CD4-positive, alpha-beta memory T cell (primary cell): ENCODE results near the gene ABHD13. TPM values are rescaled to one million over a fixed set of nuclear protein-coding genes. Genes with fewer than 3 reads are reported as not detected.

ENCODE experiments used
- CTCF ChIA-PET: fragments of 350-600 bp; sonication (Branson Sonifier 250); formaldehyde crosslinking; loops from one replicate; lab custom pipeline; 2021; ENCODE audit warnings: inconsistent platforms; ENCODE audit not compliant: partially characterized antibody; lab: Charles Lee
- POLR2A ChIA-PET: fragments of 350-600 bp; sonication (Branson Sonifier 250); formaldehyde crosslinking; loops from one replicate; lab custom pipeline; 2021; ENCODE audit not compliant: partially characterized antibody; lab: Charles Lee
- DNase-seq, 5 donors: peaks; one replicate each; pipeline versions ENCODE4 v3.0.0 to v3.0.0-alpha.2; 2020 to 2022; ENCODE audit warnings: mixed read lengths in 1 of 5
- H3K27ac ChIP-seq: one replicate; pipeline ENCODE4 v1.7.0; 2013; ENCODE audit warnings: low read depth, low read length
- H3K27me3 ChIP-seq: 2 replicates; pipeline ENCODE4 v1.7.0; 2013; ENCODE audit warnings: mild to moderate bottlenecking, low read length, moderate library complexity; ENCODE audit not compliant: insufficient read depth
- H3K36me3 ChIP-seq: 2 replicates; pipeline ENCODE4 v1.7.0; 2013; ENCODE audit warnings: mild to moderate bottlenecking, low read length, moderate library complexity; ENCODE audit not compliant: insufficient read depth
- H3K4me1 ChIP-seq: 2 replicates; pipeline ENCODE4 v1.7.0; 2013; ENCODE audit warnings: mild to moderate bottlenecking, low read length, moderate library complexity; ENCODE audit not compliant: insufficient read depth
- H3K4me3 ChIP-seq, 2 donors: one replicate each; pipeline ENCODE4 v1.7.0; 2013; ENCODE audit warnings: low read length in 2 of 2, mild to moderate bottlenecking in 1 of 2
- H3K9me3 ChIP-seq, 2 donors: one replicate each; pipeline ENCODE4 v1.7.0; 2013; ENCODE audit warnings: low read length in 2 of 2, control low read depth in 1 of 2; ENCODE audit not compliant: control insufficient read depth in 1 of 2
- H3K27ac Mint-ChIP-seq, 7 donors: one replicate each; pipeline ENCODE4 v1.8.0; 2020 to 2021; ENCODE audit warnings: mixed read lengths in 7 of 7, mild to moderate bottlenecking in 6 of 7, inconsistent platforms in 3 of 7, moderate library complexity in 3 of 7
- H3K27me3 Mint-ChIP-seq, 2 donors: one replicate each; pipeline ENCODE4 v1.8.0; 2020 to 2021; ENCODE audit warnings: mixed read lengths in 2 of 2
- H3K36me3 Mint-ChIP-seq, 2 donors: one replicate each; pipeline ENCODE4 v1.8.0; 2020 to 2021; ENCODE audit warnings: mixed read lengths in 2 of 2, inconsistent platforms in 1 of 2, mild to moderate bottlenecking in 1 of 2
- H3K4me1 Mint-ChIP-seq, 4 donors: one replicate each; pipeline ENCODE4 v1.8.0; 2020 to 2021; ENCODE audit warnings: mixed read lengths in 4 of 4, mild to moderate bottlenecking in 1 of 4
- H3K4me3 Mint-ChIP-seq, 8 donors: one replicate each; pipeline ENCODE4 v1.8.0; 2020 to 2021; ENCODE audit warnings: mixed read lengths in 8 of 8, mild to moderate bottlenecking in 7 of 8, moderate library complexity in 6 of 8, inconsistent platforms in 3 of 8
- H3K9me3 Mint-ChIP-seq, 8 donors: one replicate each; pipeline ENCODE4 v1.8.0; 2020 to 2021; ENCODE audit warnings: mixed read lengths in 8 of 8, mild to moderate bottlenecking in 5 of 8, inconsistent platforms in 3 of 8, moderate library complexity in 1 of 8
- intact Hi-C: fragments of 100-400 bp; cut with micrococcal nuclease; formaldehyde crosslinking; loops from one replicate; pipeline ENCODE4 v1.15.1; 2023
- polyA plus RNA-seq, 2 donors: library from polyadenylated mRNA; unstranded; fragments of 300-500 nt; fragmentation: Illumina TruSeq; gene quantifications; one replicate each; pipeline ENCODE4 v1.2.3, GENCODE V29; 2021
- total RNA-seq, 2 experiments: library from RNA; stranded (reverse); gene quantifications; one replicate each; pipeline ENCODE4 v1.2.3, GENCODE V29; 2021

The ABHD13 gene
- total and polyA plus RNA-seq, 4 experiments from 2014 or later: 13.4 to 23.2 (median 19.3) TPM

GRCh38 chr13:108268466-108269112, 50.4 kb downstream of the ABHD13 start:
- POLR2A ChIA-PET: interaction anchor here (0.7 to 2.2 kb wide), 4 partner anchors 17 to 53 kb away, joined by 4 to 11 read pairs (median 5); partner anchors contain the start of gene LIG4
- Mint-ChIP-seq H3K27me3 (no peaks in the 10 kb centered on the region), H3K4me1 (peaks cover 32 to 68% (median 45%) of the 10 kb centered on the region in 4 donors), H3K4me3 (peak overlapping the region in 6 of 8 donors; percentile 5 to 55 (median 38)), H3K36me3 (peaks cover under 1 to 3% of the 10 kb centered on the region in 2 donors), H3K27ac (peak overlapping the region; percentile 55 to 91 (median 88)), H3K9me3 (peaks cover 0 to 3% (median 0%) of the 10 kb centered on the region in 8 donors)
- Histone ChIP-seq H3K4me1 (peaks cover 31% of the 10 kb centered on the region), H3K27me3 (no peaks in the 10 kb centered on the region), H3K9me3 (no peaks in the 10 kb centered on the region), H3K27ac (no peak overlapping the region), H3K4me3 (no peak overlapping the region), H3K36me3 (no peaks in the 10 kb centered on the region)
- intact Hi-C loops: no loop called here
- peak in 1 of 5 donors; percentile 33 for DNase-seq
- CTCF ChIA-PET: interaction anchor here (1.8 to 2.8 kb wide), 2 partner anchors 240 to 626 kb away, joined by 6 to 13 read pairs; no protein-coding TSS in a partner anchor

GRCh38 chr13:108269601-108270328, 51.6 kb downstream of the ABHD13 start, which contains the start of gene TNFSF13B:
TSS of gene TNFSF13B (plus strand) at chr13:108269718. CDS start at chr13:108269896, 178 bp downstream.
- Histone ChIP-seq H3K27me3 (no peaks in the 10 kb centered on the region), H3K9me3 (no peaks in the 10 kb centered on the region), H3K4me3 (peak within 1 kb of the TSS; percentile 49 to 58), H3K27ac (peak within 1 kb of the TSS; percentile 51), H3K36me3 (no peaks in the 10 kb centered on the region), H3K4me1 (peaks cover 31% of the 10 kb centered on the region)
- intact Hi-C loops: loop anchor here (1.0 to 2.0 kb wide), 3 partner anchors 37 to 53 kb away; no protein-coding TSS in a partner anchor
- DNase-seq: peak; percentile 16 to 60 (median 28)
- peaks cover 32 to 72% (median 47%) of the 10 kb centered on the region in 4 donors for H3K4me1 Mint-ChIP-seq
- ChIA-PET CTCF (interaction anchor here (0.7 to 2.8 kb wide), 11 partner anchors 9 to 625 kb away, joined by 3 to 13 read pairs (median 4); no protein-coding TSS in a partner anchor), POLR2A (interaction anchor here (0.7 to 2.2 kb wide), 16 partner anchors 8 to 225 kb away, joined by 3 to 11 read pairs (median 4); partner anchors contain the start of gene LIG4)
- H3K36me3 Mint-ChIP-seq: peaks cover 0 to 3% of the 10 kb centered on the region in 2 donors
- H3K27me3 Mint-ChIP-seq: no peaks in the 10 kb centered on the region
- peak within 1 kb of the TSS; percentile 81 to 94 (median 90) for H3K27ac Mint-ChIP-seq
- H3K4me3 Mint-ChIP-seq: peak within 1 kb of the TSS; percentile 83 to 95 (median 90)
- peaks cover 0 to 3% (median 0%) of the 10 kb centered on the region in 8 donors for H3K9me3 Mint-ChIP-seq

DNA sequence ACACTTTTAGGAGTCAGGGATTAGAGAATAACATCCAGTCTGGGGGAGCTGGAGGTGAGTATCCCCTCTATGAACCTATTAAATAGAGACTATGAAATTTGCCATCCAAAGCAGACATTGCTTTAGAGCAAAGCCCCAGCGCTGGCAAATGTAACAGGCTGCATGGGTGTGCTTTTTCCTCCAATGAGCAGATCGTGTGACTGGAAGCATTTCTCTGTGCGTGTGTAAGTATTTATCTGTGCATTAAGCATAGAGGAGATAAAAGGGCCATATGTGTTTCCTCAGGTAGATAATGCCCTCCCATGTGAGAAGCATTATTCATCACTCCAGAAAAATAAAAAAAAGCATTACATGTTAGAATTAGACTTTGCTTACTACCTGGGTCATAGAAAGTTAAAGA, 52.2 kb downstream of the ABHD13 start:
- H3K4me3 Mint-ChIP-seq: peak overlapping the region; percentile 83 to 95 (median 90)
- intact Hi-C loops: loop anchor here (1.0 to 2.0 kb wide), 3 partner anchors 36 to 52 kb away; no protein-coding TSS in a partner anchor
- ChIA-PET CTCF (interaction anchor here (0.7 to 2.8 kb wide), 11 partner anchors 10 to 625 kb away, joined by 3 to 13 read pairs (median 4); no protein-coding TSS in a partner anchor), POLR2A (interaction anchor here (0.9 to 2.2 kb wide), 15 partner anchors 9 to 225 kb away, joined by 3 to 11 read pairs (median 4); partner anchors contain the start of gene LIG4)
- Histone ChIP-seq H3K36me3 (no peaks in the 10 kb centered on the region), H3K27me3 (no peaks in the 10 kb centered on the region), H3K4me3 (peak overlapping the region; percentile 49 to 58), H3K4me1 (peaks cover 31% of the 10 kb centered on the region), H3K9me3 (no peaks in the 10 kb centered on the region), H3K27ac (peak overlapping the region; percentile 51)
- H3K27me3 Mint-ChIP-seq: no peaks in the 10 kb centered on the region
- peak overlapping the region; percentile 81 to 94 (median 90) for H3K27ac Mint-ChIP-seq
- H3K36me3 Mint-ChIP-seq: peaks cover 0 to 3% of the 10 kb centered on the region in 2 donors
- peaks cover 32 to 72% (median 44%) of the 10 kb centered on the region in 4 donors for H3K4me1 Mint-ChIP-seq
- peaks cover 0 to 3% (median 0%) of the 10 kb centered on the region in 8 donors for H3K9me3 Mint-ChIP-seq
- peak in 4 of 5 donors; percentile 1 to 35 (median 10) for DNase-seq

DNA sequence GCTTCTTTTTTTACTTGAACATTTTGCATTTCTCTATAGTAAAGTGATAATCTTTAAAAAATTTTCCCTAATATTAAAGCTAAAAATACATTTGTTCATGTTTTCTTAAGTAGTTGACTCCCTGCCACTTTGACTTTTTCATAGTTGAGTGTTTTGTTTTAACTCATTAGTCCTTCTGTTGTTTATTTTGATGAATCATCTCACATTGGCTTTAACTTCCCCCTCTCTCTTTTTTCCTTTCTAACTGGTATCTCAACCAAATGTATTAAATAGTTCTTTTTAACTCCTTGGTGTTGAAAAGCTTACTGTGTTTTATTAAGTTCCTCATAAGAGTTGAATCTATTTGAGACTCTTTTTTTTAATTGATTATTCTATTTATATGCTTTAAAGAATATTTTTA, 54.1 kb downstream of the ABHD13 start:
- no peaks in the 10 kb centered on the region for H3K27me3 ChIP-seq
- Mint-ChIP-seq H3K27ac (peak overlapping the region in 3 of 7 donors; percentile 12 to 78 (median 62)), H3K27me3 (no peaks in the 10 kb centered on the region), H3K4me3 (peak overlapping the region in 5 of 8 donors; percentile 43 to 65 (median 57)), H3K9me3 (peaks cover 0 to 3% (median 0%) of the 10 kb centered on the region in 8 donors), H3K4me1 (peaks cover 25 to 55% (median 31%) of the 10 kb centered on the region in 4 donors), H3K36me3 (peaks cover 4 to 5% of the 10 kb centered on the region in 2 donors)
- no peaks in the 10 kb centered on the region for H3K36me3 ChIP-seq
- no peak overlapping the region for H3K27ac ChIP-seq
- no peak overlapping the region for H3K4me3 ChIP-seq
- DNase-seq: no peak
- CTCF ChIA-PET: no interaction called here
- intact Hi-C loops: no loop called here
- POLR2A ChIA-PET: no interaction called here
- no peaks in the 10 kb centered on the region for H3K9me3 ChIP-seq
- H3K4me1 ChIP-seq: peaks cover 20% of the 10 kb centered on the region

- H3K4me1 ChIP-seq: peaks cover 20% of the 10 kb centered on the region
- H3K27ac ChIP-seq: no peak overlapping the region
- H3K9me3 ChIP-seq: no peaks in the 10 kb centered on the region
- H3K27me3 ChIP-seq: no peaks in the 10 kb centered on the region
- peak overlapping the region in 3 of 7 donors; percentile 1 to 52 (median 37) for H3K27ac Mint-ChIP-seq
- ChIA-PET POLR2A (no interaction called here), CTCF (no interaction called here)
- H3K36me3 ChIP-seq: no peaks in the 10 kb centered on the region
- H3K4me3 Mint-ChIP-seq: peak overlapping the region in 1 of 8 donors; percentile 46
- DNase-seq: no peak
- H3K4me1 Mint-ChIP-seq: peaks cover 18 to 44% (median 27%) of the 10 kb centered on the region in 4 donors
- no peak overlapping the region for H3K4me3 ChIP-seq
- H3K27me3 Mint-ChIP-seq: no peaks in the 10 kb centered on the region
- H3K9me3 Mint-ChIP-seq: peaks cover 0 to 2% (median 0%) of the 10 kb centered on the region in 8 donors
- intact Hi-C loops: no loop called here
- H3K36me3 Mint-ChIP-seq: peaks cover 4 to 9% of the 10 kb centered on the region in 2 donors
Measured at GRCh38 chr13:108273429-108274118, 55.4 kb downstream of the ABHD13 start.

DNA sequence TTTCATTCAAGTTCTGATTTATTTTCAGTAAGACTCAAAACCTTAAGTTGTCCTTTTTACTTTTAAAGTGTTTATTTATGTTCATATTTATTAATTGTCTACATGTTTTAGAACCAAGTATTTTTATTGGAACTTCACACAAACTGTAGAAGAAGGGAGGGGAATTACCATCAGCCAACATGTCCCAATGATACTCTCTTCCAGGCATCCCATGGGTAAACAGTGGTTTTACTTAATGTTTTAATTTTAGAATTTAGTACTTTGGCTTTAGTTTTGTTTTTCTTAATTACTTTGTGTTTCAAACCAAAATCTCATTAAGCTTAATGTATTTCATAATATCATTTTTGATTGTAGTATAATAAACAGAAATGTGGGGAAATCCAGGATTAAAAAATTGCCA, 56.5 kb downstream of the ABHD13 start:
- H3K27me3 ChIP-seq: no peaks in the 10 kb centered on the region
- H3K36me3 ChIP-seq: no peaks in the 10 kb centered on the region
- peaks cover 10 to 34% (median 20%) of the 10 kb centered on the region in 4 donors for H3K4me1 Mint-ChIP-seq
- peaks cover 0 to 2% (median 0%) of the 10 kb centered on the region in 8 donors for H3K9me3 Mint-ChIP-seq
- no peak overlapping the region for H3K4me3 Mint-ChIP-seq
- no peak overlapping the region for H3K27ac Mint-ChIP-seq
- peaks cover 8 to 16% of the 10 kb centered on the region in 2 donors for H3K36me3 Mint-ChIP-seq
- intact Hi-C loops: no loop called here
- peaks cover 14% of the 10 kb centered on the region for H3K4me1 ChIP-seq
- ChIA-PET CTCF (no interaction called here), POLR2A (no interaction called here)
- no peaks in the 10 kb centered on the region for H3K9me3 ChIP-seq
- DNase-seq: no peak
- no peak overlapping the region for H3K4me3 ChIP-seq
- no peaks in the 10 kb centered on the region for H3K27me3 Mint-ChIP-seq
- H3K27ac ChIP-seq: no peak overlapping the region
